Testis (tissue), 2 donors: Measurements from ENCODE around the gene CNST.

Source experiments
- POLR2A ChIP-seq: fragments of 450-650 bp; IDR thresholded peaks from one replicate; pipeline ENCODE4 v1.6.1; 2017; ENCODE audit warnings: antibody characterized with exemption, mild to moderate bottlenecking, moderate library complexity
- TF ChIP-seq, protein P1 (sequence below), 3 experiments: fragments of 450-650 bp in 2 of 3; fragments of 200-600 bp in 1 of 3; sonication (generic) in 1 of 3; IDR thresholded peaks; one replicate each; pipeline ENCODE4 v1.5.1; 2016 to 2019; ENCODE audit warnings: antibody characterized with exemption in 3 of 3, mild to moderate bottlenecking in 2 of 3, moderate library complexity in 1 of 3

DNA sequence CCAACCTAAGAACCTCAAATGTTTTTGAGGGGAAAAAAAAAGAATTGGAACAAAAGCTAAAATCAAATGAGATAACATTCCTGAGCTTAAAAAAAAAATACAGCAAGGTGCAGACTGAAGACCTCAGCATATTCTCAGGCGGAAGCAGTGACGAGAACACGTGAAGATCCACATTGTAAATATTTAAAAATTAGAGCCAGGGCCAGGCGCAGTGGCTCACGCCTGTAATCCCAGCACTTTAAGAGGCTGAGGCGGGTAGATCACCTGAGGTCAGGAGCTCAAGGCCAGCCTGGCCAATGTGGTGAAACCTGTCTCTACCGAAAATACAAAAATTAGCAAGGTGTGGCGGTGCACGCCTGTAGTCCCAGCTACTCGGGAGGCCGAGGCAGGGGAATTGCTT is 15.9 kb upstream of the CNST start:
- TF ChIP-seq, protein P1, sequence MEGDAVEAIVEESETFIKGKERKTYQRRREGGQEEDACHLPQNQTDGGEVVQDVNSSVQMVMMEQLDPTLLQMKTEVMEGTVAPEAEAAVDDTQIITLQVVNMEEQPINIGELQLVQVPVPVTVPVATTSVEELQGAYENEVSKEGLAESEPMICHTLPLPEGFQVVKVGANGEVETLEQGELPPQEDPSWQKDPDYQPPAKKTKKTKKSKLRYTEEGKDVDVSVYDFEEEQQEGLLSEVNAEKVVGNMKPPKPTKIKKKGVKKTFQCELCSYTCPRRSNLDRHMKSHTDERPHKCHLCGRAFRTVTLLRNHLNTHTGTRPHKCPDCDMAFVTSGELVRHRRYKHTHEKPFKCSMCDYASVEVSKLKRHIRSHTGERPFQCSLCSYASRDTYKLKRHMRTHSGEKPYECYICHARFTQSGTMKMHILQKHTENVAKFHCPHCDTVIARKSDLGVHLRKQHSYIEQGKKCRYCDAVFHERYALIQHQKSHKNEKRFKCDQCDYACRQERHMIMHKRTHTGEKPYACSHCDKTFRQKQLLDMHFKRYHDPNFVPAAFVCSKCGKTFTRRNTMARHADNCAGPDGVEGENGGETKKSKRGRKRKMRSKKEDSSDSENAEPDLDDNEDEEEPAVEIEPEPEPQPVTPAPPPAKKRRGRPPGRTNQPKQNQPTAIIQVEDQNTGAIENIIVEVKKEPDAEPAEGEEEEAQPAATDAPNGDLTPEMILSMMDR (IDR thresholded peaks at IDR 0.05) = no peak
- no peak for TF ChIP-seq POLR2A
